Aorta (tissue), 5 donors: ENCODE data around the gene NDUFB11. TPM values are rescaled to one million over a fixed set of nuclear protein-coding genes. Genes with fewer than 3 reads are reported as not detected.
A peak's percentile ranks its signal among the peaks of the same experiment; 100 is the strongest.
"Not testable (repeated sequence)": the region's sequence is repeated elsewhere in the genome, so short reads cannot be mapped to it uniquely, and the experiment has no call there.

Source experiments
- ATAC-seq: fragments of 200-7000 bp; cut with Tn5 transposase; one replicate; pipeline ENCODE4 v1.9.1; 2022; ENCODE audit warnings: moderate library complexity; ENCODE audit not compliant: low FRiP score
- DNase-seq, 2 donors: peaks; one replicate each; pipeline ENCODE4 v3.0.0-alpha.2; 2020
- H3K27ac ChIP-seq, 2 donors: one replicate each; pipeline ENCODE4 v1.5.1; 2013; ENCODE audit warnings: low read length in 2 of 2, mild to moderate bottlenecking in 2 of 2, moderate library complexity in 2 of 2, control low read depth in 1 of 2, inconsistent platforms in 1 of 2, low read depth in 1 of 2
- H3K27me3 ChIP-seq, 2 donors: one replicate each; pipeline ENCODE4 v1.6.1; 2013; ENCODE audit warnings: control low read depth in 1 of 2, low read length in 1 of 2, mild to moderate bottlenecking in 1 of 2, moderate library complexity in 1 of 2; ENCODE audit not compliant: insufficient read depth in 2 of 2, control insufficient read depth in 1 of 2
- H3K36me3 ChIP-seq, 2 donors: one replicate each; pipeline ENCODE4 v1.6.1; 2013; ENCODE audit warnings: control low read depth in 1 of 2, low read length in 1 of 2, mild to moderate bottlenecking in 1 of 2; ENCODE audit not compliant: insufficient read depth in 2 of 2, control insufficient read depth in 1 of 2
- H3K4me1 ChIP-seq, 2 donors: one replicate each; pipeline ENCODE4 v1.6.1; 2013; ENCODE audit warnings: low read length in 2 of 2, control low read depth in 1 of 2, mild to moderate bottlenecking in 1 of 2, moderate library complexity in 1 of 2; ENCODE audit not compliant: insufficient read depth in 2 of 2, control insufficient read depth in 1 of 2
- H3K4me3 ChIP-seq, 2 donors: one replicate each; pipeline ENCODE4 v1.5.1; 2013; ENCODE audit warnings: low read length in 2 of 2, control low read depth in 1 of 2, mild to moderate bottlenecking in 1 of 2
- H3K9me3 ChIP-seq: one replicate; pipeline ENCODE4 v1.6.1; 2013; ENCODE audit warnings: mild to moderate bottlenecking, low read length; ENCODE audit not compliant: control insufficient read depth
- WGBS, 2 donors: extraction: QIAGEN DNeasy Blood & Tissue Kit; methylation state at CpG; one replicate each; pipeline ENCODE4 v1.1.7; 2013; 5-methylcytosine and 5-hydroxymethylcytosine counted together
- intact Hi-C, 2 donors: fragments of 100-400 bp; cut with DNase I; formaldehyde crosslinking; loops; one replicate each; pipeline versions ENCODE4 v1.14.2 to v1.15.0; 2022
- polyA plus RNA-seq, 2 donors: library from polyadenylated mRNA; stranded (reverse); fragments of 200-250 nt; gene quantifications; one replicate each; pipeline ENCODE4 v1.2.3, GENCODE V29; 2013
- total RNA-seq, 2 donors: library from RNA; stranded (reverse); fragmentation: NEBNext Ultra II Directional; extraction: Animal tissue kit (Norgen Biotek cat#: 25700); gene quantifications; one replicate each; pipeline ENCODE4 v1.2.1, GENCODE V29; 2021
- donor health status: healthy with polysubstance abuse.
- donor health status: Bipolar disorder and iron deficiency.
- donor health status: DM: no; HTN: no; CAD: no.
- donor health status: DM: no; HTN: no; CAD: no.
- donor health status: DM: yes; HTN: yes; CAD: no.

Gene NDUFB11
- total and polyA plus RNA-seq, 4 donors = 33.7 to 69.5 (median 53.0) TPM

- H3K27me3 ChIP-seq = no peaks in the 10 kb centered on the region
- H3K4me3 ChIP-seq = peak overlapping the region; percentile 17 to 57
- ATAC-seq = peak; percentile 43
- H3K36me3 ChIP-seq = peaks cover 0 to under 1% of the 10 kb centered on the region in 2 donors
- intact Hi-C loops = no loop called here
- 1 to 35% methylated on average over 39 of the region's 39 CpGs for whole genome bisulfite sequencing, 2 donors
- no peaks in the 10 kb centered on the region for H3K9me3 ChIP-seq
- no peaks in the 10 kb centered on the region for H3K4me1 ChIP-seq
- peak overlapping the region in 1 of 2 donors; percentile 90 for H3K27ac ChIP-seq
- no peak for DNase-seq
Measured at GRCh38 chrX:47145395-47146120, 1.1 kb upstream of the NDUFB11 start.

DNA sequence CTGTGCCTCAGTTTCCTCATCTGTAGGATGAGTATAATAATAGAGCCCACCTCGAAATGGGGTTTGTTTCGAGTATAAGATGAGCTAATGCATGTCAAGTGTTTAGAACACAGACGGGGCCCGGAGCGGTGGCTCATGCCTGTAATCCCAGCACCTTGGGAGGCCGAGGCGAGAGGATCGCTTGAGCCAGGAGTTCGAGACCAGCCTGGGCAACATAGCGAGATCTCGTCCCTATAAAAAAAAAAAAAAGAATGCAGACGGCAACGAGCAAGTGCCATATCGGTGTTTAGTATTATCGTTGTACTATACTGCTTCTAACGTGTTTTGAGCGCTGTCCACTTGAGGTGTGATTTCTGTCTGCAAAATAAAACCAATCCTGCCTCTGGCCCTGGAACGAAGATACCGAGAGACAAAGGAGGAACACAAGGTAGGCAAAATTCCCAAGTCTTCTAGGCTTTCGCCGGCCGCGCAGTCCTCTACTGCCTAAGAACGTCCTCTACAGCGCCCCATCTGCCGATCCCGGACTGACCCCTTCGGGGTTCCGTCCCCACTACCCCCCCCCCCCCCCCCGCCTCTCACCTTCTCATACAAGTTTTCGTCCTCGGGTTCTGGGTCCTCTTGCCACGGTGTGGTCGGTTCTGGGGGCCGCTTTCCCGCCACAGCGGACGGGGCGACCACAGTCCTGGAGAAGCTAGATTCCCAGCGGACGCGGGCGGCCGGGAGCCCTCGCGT lies 442 bp downstream of the NDUFB11 start:
- Histone ChIP-seq H3K27me3 (no peaks in the 10 kb centered on the region), H3K9me3 (no peaks in the 10 kb centered on the region), H3K27ac (peak overlapping the region in 1 of 2 donors; percentile 63), H3K4me3 (peak overlapping the region; percentile 29 to 76), H3K36me3 (peaks cover 0 to 1% of the 10 kb centered on the region in 2 donors), H3K4me1 (no peaks in the 10 kb centered on the region)
- ATAC-seq (peak; percentile 43), DNase-seq (peak; percentile 60 to 74)
- 3 to 39% methylated on average over 43 to 44 of the region's 46 CpGs for WGBS, 2 donors
- intact Hi-C loops = no loop called here

DNA sequence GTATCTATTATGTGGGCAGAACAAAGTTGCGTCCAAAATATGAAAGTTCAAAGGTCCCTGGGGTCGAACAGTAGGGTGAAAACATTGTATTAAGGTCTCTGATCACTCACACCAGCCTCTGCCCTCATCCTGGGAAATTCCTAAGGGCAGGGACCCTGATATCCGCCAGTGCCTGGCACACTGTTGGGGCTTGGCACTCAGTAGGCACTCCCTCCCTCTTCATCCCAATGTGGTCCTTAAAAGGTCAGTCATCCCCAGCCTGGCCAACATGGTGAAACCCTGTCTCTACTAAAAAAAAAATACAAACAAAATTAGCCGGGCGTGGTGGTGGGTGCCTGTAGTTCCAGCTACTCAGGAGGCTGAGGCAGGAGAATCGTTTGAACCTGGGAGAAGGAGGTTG lies 6.3 kb downstream of the NDUFB11 start:
- H3K27me3 ChIP-seq = no peaks in the 10 kb centered on the region
- no peaks in the 10 kb centered on the region for H3K4me1 ChIP-seq
- H3K9me3 ChIP-seq = no peaks in the 10 kb centered on the region
- intact Hi-C loops = no loop called here
- 58 to 64% methylated on average over 6 of the region's 6 CpGs for WGBS, 2 donors
- DNase-seq (no peak), ATAC-seq (no peak)
- H3K4me3 ChIP-seq = no peak overlapping the region
- H3K36me3 ChIP-seq = peaks cover 0 to 1% of the 10 kb centered on the region in 2 donors
- no peak overlapping the region for H3K27ac ChIP-seq

- H3K27me3 ChIP-seq, intact Hi-C loops: not testable (repeated sequence)
- 71 to 72% methylated on average over 5 of the region's 5 CpGs for WGBS, 2 donors
Measured at GRCh38 chrX:47135650-47136049, 8.9 kb downstream of the NDUFB11 start.

DNA sequence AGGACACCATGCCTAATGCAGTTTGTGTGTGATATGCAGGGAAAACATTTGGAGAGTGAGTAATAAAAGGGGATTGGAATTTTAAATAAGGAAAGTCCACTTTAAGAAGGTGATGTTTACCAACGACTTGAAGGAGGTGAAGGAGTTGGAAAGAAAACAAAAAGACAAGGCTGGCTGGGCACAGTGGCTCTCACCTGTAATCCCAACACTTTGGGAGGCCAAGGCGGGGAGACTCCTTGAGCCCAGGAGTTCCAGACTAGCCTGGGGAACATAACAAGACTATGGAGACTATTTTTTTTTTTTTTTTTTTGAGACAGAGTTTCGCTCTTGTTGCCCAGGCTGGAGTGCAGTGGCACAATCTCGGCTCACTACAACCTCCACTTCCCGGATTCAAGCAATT lies 11.0 kb downstream of the NDUFB11 start:
- Histone ChIP-seq H3K36me3 (no peaks in the 10 kb centered on the region), H3K9me3 (no peaks in the 10 kb centered on the region), H3K4me1 (no peaks in the 10 kb centered on the region), H3K4me3 (no peak overlapping the region), H3K27me3 (no peaks in the 10 kb centered on the region), H3K27ac (no peak overlapping the region)
- ATAC-seq (no peak), DNase-seq (no peak)
- WGBS, 2 donors = 74 to 88% methylated on average over 4 to 5 of the region's 5 CpGs
- intact Hi-C loops = no loop called here

More at GRCh38 chrX:47135650-47136049, 8.9 kb downstream of the NDUFB11 start:
- not testable (repeated sequence) for DNase-seq, H3K4me3 ChIP-seq, H3K9me3 ChIP-seq, ATAC-seq, H3K27ac ChIP-seq, H3K36me3 ChIP-seq, H3K4me1 ChIP-seq

GRCh38 chrX:47129899-47130358 lies 14.6 kb downstream of the NDUFB11 start:
- DNase-seq (no peak), ATAC-seq (no peak)
- Histone ChIP-seq H3K36me3 (no peaks in the 10 kb centered on the region), H3K9me3 (no peaks in the 10 kb centered on the region), H3K27ac (no peak overlapping the region), H3K27me3 (no peaks in the 10 kb centered on the region), H3K4me3 (peak overlapping the region; percentile 25 to 95), H3K4me1 (no peaks in the 10 kb centered on the region)
- intact Hi-C loops = no loop called here
- 14 to 34% methylated on average over 11 of the region's 11 CpGs for WGBS, 2 donors

DNA sequence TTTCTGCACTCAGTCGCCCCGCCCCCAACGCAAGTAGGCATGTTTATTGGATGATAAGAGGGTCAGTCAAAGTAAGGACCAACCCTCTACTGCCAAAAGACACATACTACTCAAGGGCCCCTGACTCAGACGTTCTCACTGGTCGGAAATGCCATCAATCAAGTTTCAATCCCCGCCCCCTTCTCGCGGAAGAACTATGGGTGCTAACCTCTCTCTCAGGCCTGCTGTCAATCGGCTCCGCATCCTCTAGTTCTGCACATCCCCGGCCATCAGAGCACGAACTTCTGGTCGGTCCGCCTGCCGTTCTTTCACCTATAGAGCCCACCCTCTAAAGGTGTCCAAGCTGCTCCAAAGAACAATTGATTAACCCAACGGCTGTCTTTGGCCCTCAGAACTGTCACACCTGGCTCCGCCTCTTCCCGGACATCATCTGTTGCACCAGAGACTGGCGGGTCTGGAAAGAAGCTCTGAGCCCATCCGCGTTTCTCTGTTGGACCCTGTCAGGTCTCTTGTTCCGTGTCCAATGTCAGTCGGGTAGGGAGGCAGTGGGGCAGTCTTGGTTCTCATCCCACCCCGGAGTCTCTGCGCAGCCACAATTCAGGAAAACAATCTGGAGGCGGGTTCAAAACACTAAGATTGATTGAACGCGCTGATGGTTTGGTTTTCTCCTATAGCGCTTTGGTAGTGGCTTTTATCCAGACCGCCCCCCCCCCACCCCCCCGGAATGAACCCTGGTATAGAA lies 15.2 kb downstream of the NDUFB11 start:
- intact Hi-C loops = no loop called here
- Histone ChIP-seq H3K4me3 (peak overlapping the region; percentile 25 to 95), H3K4me1 (no peaks in the 10 kb centered on the region), H3K27me3 (no peaks in the 10 kb centered on the region), H3K27ac (peak overlapping the region in 1 of 2 donors; percentile 88), H3K9me3 (no peaks in the 10 kb centered on the region), H3K36me3 (no peaks in the 10 kb centered on the region)
- WGBS, 2 donors = 0 to 29% methylated on average over 31 of the region's 31 CpGs
- DNase-seq (peak; percentile 92 to 93), ATAC-seq (peak; percentile 95)

DNA sequence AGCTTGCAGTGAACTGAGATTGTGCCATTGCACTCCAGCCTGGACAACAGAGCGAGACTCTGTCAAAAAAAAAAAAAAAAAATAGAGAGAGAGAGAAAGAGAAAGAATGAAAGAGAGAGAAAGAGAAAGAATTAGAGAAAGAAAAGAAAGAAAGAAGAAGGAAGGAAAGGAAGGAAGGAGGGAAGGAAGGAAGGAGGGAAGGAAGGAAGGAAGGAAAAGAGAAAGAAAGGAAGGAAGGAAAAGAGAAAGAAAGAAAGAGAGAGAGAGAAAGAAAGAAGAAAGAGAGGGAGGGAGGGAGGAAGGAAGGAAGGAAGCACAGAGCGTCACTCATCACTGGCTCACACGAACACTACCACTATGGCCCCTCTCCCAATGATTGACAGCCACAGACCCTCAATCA lies 20.0 kb downstream of the NDUFB11 start:
- WGBS, 2 donors = 70 to 85% methylated on average over 3 of the region's 3 CpGs
- DNase-seq, ATAC-seq, H3K4me1 ChIP-seq, H3K9me3 ChIP-seq, intact Hi-C loops, H3K4me3 ChIP-seq, H3K27ac ChIP-seq, H3K27me3 ChIP-seq, H3K36me3 ChIP-seq: not testable (repeated sequence)
